ENCODE measurements around the gene MOB2.

The MOB2 gene

GRCh38 chr11:1503708-1504104 is 17.1 kb upstream of the MOB2 start:
- DNase-seq (ENCODE audit: low spot score): no peak

GRCh38 chr11:1502954-1503707 is 16.6 kb upstream of the MOB2 start:
- DNase-seq (ENCODE audit: low spot score): no peak

- DNase-seq (ENCODE audit: low spot score): no peak
Measured at GRCh38 chr11:1502168-1502953, 15.8 kb upstream of the MOB2 start.

- DNase-seq (ENCODE audit: low spot score): no peak
Measured at GRCh38 chr11:1501421-1502167, 15.0 kb upstream of the MOB2 start.

DNA sequence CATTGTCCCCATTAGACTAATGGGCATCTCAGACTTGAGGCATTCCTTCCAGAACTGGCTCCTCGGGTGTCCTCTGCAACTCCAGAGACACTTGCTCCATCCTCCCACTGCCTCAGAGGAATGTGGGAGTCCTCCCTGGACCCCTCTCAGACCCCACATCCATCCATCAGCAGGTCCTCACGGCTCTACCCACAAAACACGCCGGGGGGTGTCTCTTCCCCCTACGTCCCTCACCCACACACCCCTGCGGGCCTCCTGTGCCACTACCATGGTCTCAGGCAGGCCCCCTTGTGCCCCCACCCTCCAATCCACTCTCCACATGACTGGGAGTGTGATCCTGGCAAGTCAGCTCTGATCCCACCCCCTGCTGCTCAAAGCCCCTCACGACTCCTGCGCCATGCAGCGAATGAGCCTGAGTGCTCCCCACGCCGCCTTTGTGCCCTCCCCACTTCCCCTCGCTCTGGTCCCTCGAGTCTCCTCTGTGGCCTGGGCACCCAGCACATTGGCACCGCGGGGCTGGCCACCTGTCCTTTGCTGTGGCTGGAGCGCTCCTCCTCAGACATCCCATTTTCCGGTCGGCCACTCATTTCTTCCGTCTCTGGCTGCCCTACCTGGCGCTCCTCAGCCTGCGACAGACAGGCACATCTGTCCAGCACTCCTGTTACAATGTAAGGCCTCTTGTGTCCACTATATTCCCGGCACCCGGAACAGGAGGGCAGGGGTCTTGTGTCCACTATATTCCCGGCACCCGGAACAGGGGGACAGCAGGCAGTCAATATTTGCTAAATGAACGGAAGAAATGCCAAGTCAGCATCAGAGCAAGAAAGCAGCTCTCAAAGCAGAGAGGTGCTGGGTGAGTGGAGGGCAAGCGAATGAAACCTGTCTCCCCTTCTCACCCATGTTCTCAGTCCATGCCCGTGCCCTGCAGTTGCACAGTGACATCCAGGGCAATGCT is 14.2 kb upstream of the MOB2 start:
- no peak for DNase-seq (ENCODE audit: low spot score)

DNA sequence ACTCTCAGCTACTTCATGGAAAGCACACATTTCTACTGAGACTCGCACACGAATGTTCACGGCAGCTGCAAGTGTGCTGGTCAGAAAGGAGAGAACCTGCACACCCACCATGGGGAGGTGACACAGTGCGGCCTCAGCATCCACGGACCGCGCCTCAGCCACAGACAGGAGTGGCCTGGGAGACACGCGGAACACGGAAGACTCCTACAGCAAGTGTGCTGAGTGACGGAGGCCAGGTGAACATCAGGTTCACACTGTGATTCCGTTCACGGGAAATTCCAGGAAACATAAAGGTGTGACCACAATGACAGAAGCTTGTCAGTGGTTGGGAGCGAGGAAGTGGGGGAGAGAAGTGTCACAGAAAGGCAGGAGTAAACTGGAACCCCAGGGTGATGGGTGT is 13.3 kb upstream of the MOB2 start:
- DNase-seq (ENCODE audit: low spot score): no peak

DNA sequence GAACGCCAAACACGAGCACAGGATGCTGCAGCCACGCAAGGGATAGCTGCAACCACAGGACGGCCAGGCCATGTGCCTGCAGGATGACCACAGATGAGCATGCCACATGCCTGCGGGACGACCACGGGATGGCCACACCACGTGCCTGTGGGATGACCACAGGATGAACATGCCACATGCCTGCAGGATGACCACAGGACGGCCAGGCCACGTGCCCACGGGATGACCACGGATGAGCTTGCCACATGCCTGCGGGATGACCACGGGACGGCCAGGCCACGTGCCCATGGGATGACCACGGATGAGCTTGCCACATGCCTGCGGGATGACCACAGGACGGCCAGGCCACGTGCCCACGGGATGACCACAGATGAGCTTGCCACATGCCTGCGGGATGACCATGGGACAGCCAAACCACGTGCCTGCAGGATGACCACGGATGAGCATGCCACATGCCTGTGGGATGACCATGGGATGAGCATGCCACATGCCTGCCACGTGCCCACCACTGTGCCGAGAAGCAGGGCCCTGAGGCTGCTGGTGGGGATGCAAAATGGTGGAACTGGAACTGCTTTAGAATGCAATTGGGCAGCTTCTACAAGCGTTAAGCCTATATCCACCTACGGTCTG is 12.8 kb upstream of the MOB2 start:
- DNase-seq (ENCODE audit: low spot score): no peak

DNA sequence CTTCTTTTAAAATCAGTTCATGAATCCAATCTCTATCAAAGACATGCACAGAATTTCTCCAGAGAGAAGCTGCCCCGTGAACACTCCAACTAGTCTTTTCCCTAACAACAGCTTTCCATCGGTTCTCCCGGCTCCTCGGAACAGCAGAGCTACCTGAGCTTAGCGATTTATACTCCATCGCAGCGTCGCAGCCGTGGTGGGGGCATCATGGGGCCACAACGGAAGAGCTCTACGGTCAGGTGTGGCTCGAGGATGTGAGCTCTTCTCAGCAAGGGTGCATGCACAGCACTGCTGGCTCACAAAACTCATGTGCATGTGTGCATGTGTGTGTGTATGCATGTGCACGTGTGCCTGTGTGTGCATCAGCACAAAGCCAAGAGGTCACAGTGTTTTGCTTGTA is 11.7 kb upstream of the MOB2 start:
- no peak for DNase-seq (ENCODE audit: low spot score)

DNA sequence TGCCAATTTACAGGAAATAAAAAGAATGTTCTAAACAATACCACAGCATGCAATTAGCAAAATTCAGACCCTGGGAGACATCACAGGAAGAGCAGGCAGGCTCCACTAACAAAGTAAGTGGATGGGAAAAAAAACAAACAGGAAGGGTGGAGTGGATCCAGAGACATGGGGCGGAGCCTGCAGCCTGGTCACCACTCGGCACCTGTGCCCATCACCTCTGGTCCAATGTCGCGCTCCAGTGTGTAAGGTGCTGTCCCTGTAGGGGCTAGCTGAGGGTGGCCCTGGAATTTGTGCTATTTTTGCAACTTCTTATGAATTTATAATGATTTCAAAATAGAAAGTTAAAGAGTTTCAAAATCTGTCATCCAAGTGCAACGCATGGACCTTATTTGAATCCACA is 11.0 kb upstream of the MOB2 start:
- no peak for DNase-seq (ENCODE audit: low spot score)

- DNase-seq (ENCODE audit: low spot score): no peak
Measured at GRCh38 chr11:1496761-1497095, 10.1 kb upstream of the MOB2 start.

DNA sequence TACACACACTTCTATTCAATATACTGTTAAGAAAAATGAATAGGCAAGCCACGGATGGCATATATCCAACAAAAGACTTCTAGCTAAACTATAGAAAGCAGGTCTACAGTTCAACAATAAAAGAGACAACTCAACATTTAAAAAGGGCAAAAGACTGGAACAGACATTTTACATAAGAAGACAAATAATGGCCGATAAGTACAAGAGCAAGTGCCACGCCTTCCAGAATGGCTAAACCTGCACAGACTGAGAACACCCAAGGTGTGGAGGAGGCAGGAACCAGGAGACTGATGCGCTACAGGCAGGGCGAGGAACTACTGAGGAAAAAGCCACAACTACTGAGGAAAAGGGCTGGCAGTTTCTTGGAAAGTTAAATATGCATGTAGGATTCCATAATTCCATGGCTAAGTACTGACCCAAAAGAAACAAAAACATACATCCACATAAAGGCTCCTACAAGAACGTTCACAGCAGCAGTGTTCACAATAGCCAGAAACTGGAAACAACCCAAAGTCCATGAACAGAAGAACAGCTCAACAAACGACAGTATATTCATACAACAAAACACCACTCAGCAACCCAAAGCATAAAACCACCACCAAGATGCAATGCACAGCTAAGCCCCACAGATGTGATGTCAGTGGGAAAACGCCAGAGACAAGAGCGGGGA is 9.6 kb upstream of the MOB2 start:
- no peak for DNase-seq (ENCODE audit: low spot score)

DNA sequence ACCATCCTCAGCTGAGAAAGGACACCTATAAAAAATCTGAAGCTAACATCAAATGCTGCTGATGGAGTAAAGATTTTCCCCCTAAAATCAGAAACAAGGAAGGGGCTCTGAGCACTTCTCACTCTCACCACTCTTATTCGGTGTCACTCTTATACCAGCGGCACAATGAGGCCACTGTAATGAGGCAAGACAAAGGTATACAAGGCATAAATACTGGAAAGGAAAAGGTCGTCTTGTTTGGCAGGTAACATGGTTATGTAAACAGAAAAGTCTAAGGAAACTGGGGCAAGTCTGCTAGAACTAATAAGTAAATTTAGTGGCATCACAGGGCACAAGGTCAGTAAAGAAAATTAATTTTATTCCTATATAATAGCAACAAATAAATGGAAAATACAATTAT is 8.1 kb upstream of the MOB2 start:
- DNase-seq (ENCODE audit: low spot score): no peak

DNA sequence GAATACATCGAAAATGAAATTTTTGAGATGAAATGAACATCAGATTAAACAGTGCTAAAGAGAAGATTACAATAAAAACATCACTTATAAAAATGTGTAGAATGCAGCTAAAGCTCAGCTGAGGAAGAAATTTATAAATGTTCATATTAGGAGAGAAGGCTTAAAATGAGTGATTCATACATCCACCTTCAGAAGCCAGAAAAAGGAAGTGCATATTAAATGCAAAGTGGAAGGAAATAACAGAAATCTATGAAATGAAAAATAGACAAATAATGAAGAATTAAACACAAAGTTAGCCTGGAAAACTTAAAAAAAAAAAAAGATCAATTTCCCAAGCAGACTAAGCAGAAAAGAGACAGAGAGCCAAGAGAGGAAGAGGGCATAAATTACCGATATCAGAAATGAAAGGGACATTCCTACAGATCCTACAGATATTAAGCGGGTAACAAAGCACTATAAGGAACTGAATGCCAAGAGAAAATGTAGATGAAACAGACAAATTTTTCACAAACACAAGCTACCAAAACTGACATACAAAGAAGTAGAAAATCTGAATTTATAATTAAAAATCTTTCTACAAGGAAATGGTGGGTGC is 7.2 kb upstream of the MOB2 start:
- DNase-seq (ENCODE audit: low spot score): no peak

DNA sequence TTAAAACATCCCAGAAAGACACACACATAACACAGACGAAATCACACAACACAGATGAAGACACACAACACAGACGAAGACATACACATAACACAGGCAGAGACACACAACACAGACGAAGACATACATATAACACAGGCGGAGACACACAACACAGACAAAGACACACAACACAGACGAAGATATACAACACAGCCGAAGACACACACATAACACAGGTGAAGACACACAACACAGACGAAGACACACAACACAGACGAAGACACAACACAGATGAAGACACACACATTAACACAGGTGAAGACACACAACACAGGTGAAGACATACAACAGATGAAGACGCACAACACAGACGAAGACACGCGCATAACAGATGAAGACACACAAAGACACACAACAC is 4.8 kb upstream of the MOB2 start:
- DNase-seq (ENCODE audit: low spot score): no peak

DNA sequence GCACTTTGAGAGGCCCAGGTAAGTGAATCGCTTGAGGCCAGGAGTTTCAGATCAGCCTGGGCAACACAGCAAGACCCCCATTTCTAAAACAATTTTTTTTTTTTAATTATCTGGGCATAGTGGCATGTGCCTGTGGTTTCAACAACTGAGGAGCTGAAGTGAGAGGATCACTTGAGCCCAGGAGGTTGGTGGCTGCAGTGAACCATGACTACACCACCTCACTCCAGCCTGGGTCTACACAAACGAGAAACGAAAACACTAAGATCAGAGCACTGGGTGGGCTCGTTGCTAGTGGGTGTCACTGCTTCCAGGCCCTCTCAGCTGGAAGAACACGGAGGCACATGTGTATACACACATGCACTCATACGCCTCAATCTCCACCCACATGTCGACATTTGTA is 4.1 kb upstream of the MOB2 start:
- no peak for DNase-seq (ENCODE audit: low spot score)

DNA sequence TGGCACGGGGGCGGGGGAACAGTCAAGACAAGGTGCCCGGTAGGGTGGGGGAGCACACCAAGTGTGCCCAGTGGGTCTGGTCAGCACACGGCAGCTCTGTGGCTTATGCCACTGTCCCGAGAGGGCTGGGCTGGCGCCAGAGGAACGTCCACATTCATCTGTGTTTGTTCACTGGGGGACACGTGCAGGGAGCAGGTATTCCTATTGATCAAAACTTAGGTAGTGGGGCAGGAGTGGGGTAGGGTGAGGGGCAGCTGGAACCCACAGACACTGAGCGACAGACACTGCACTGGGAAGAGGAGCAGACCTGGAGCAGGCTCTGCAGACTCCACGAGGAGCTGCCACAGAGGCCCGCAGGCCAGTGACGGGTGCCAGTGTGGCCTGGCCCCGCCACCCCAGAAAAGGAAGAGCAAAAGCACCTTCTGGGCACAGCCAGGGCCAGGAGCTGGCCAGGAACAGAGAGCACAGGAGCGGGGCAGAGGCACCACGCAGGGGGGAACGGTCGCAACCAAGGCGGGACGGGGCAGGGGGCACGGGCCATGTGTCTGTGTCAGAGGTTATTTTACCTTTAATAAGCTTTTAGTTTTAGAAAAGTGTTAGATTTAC is 2.1 kb upstream of the MOB2 start:
- no peak for DNase-seq (ENCODE audit: low spot score)

DNA sequence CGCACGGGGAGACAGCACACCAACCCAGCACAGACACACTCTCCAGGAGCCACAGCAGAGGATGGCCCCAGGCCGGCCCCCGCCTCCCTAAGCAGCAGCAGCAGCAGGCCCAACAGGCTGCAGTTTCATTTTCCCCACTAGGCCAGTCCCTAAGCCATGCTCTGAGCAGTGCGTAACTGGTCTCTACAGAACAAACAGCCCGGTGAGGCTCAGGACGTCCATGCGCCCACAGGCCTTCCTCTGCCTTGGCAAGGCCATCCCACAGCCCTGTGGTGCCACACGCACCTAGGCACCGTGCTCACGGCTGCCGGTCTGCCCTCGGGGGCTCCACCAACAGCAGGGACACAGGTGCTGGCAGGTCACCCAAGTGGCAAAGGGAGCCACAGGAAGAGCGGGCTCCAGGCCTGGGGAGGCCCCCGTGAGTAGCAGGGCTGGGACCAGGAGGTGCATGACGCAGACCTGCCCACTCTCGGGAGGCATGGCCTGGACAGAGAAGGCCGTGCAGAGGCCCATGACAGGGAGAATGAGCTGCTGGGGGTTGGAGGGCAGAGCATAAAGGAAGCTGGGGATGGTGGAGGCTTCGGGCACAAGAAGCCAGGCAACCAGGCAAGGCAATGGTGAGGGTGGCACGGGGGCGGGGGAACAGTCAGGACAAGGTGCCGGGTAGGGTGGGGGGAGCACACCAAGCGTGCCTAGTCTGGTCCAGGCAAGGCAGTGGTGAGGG is 1.4 kb upstream of the MOB2 start:
- no peak for DNase-seq (ENCODE audit: low spot score)

DNA sequence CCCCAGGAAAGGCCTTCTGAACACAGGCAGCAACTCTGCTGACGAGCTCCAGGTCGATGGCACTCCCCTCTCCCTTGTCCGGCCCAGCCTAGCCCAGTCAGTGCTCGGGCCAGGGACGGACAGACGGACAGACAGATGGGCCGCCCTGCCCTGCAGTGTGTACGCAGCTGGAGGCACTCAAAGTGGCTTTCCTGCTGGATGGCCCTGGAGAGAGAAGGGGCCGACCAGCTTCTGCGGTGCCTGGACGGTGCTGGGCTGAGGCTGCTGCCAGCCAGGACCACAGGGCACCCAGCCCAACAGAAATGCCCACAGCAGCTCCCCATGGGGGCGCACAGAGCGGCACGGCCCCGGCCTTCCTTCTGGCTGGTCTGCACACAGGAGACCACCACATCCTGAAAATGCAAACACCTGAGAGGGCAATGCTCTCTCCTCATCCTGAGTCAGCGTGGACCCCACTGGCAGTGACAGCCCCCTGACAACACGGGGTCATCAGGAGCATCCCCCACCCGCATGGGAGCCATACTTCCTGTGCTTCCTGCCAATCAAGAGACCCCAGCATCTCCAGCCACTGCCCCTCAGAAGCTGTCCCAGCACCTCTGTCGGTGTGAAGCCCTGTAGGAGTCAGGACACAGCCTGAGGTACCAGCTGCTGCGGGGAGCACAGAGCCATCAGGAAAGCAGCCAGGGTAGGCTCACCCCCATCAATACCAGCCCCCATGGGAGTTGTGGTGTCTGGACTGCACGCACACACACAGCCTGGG is 692 bp upstream of the MOB2 start:
- no peak for DNase-seq (ENCODE audit: low spot score)

- DNase-seq (ENCODE audit: low spot score): no peak
Measured at GRCh38 chr11:1485504-1485885, 1.1 kb downstream of the MOB2 start.
